ENCODE results near the gene PAQR5. TPM values are rescaled to one million over a fixed set of nuclear protein-coding genes. Genes with fewer than 3 reads are reported as not detected.

Gene PAQR5
- total RNA-seq, 1 donor from 2014 or later, result 0.63 TPM

- H3K4me1 ChIP-seq, result no peaks in the 10 kb centered on the region
- DNase-seq, result no peak
- no peaks in the 10 kb centered on the region for H3K27me3 ChIP-seq (ENCODE audit: low read depth)
- intact Hi-C loops (cut with micrococcal nuclease), result no loop called here
- no peak overlapping the region for H3K4me3 ChIP-seq
- no peaks in the 10 kb centered on the region for H3K9me3 ChIP-seq (replicated peaks)
- no peak overlapping the region for H3K27ac ChIP-seq (replicated peaks)
- TF ChIP-seq, protein P1, sequence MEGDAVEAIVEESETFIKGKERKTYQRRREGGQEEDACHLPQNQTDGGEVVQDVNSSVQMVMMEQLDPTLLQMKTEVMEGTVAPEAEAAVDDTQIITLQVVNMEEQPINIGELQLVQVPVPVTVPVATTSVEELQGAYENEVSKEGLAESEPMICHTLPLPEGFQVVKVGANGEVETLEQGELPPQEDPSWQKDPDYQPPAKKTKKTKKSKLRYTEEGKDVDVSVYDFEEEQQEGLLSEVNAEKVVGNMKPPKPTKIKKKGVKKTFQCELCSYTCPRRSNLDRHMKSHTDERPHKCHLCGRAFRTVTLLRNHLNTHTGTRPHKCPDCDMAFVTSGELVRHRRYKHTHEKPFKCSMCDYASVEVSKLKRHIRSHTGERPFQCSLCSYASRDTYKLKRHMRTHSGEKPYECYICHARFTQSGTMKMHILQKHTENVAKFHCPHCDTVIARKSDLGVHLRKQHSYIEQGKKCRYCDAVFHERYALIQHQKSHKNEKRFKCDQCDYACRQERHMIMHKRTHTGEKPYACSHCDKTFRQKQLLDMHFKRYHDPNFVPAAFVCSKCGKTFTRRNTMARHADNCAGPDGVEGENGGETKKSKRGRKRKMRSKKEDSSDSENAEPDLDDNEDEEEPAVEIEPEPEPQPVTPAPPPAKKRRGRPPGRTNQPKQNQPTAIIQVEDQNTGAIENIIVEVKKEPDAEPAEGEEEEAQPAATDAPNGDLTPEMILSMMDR (IDR thresholded peaks at IDR 0.05; ENCODE audit: borderline replicate concordance), result no peak
- no peaks in the 10 kb centered on the region for H3K36me3 ChIP-seq
Observed at GRCh38 chr15:69360642-69361041, 61.9 kb downstream of the PAQR5 start.

GRCh38 chr15:69367236-69367635 lies 68.5 kb downstream of the PAQR5 start:
- intact Hi-C loops (cut with micrococcal nuclease), result no loop called here
- Histone ChIP-seq H3K9me3 (replicated peaks) (no peaks in the 10 kb centered on the region), H3K27ac (replicated peaks) (no peak overlapping the region), H3K27me3 (ENCODE audit: low read depth) (no peaks in the 10 kb centered on the region), H3K4me3 (no peak overlapping the region), H3K36me3 (no peaks in the 10 kb centered on the region), H3K4me1 (no peaks in the 10 kb centered on the region)
- DNase-seq, result no peak
- TF ChIP-seq, protein P1 (IDR thresholded peaks at IDR 0.05; ENCODE audit: borderline replicate concordance), result no peak

DNA sequence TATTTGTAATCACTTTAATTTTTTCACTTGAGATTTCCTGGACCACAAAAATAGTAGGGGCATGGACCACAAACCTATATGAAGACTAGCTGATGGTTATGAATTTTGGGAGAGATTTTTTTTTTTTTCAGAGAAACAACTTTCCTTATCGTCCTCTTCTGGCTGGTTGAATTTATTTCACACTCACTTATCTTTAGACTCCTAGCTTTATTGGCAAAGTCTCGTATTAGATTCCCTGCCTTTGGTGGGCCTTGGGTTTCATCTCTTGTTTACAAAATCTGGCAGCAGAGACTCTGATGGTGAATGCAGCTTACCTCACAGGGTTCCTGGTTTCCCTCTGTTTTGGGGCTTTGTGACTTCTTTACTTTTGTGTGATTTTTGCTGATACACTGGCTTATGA lies 70.9 kb downstream of the PAQR5 start:
- TF ChIP-seq, protein P1 (IDR thresholded peaks at IDR 0.05; ENCODE audit: borderline replicate concordance), result no peak
- peaks cover 4% of the 10 kb centered on the region for H3K9me3 ChIP-seq (replicated peaks)
- no peaks in the 10 kb centered on the region for H3K27me3 ChIP-seq (ENCODE audit: low read depth)
- H3K4me1 ChIP-seq, result no peaks in the 10 kb centered on the region
- H3K4me3 ChIP-seq, result no peak overlapping the region
- intact Hi-C loops (cut with micrococcal nuclease), result no loop called here
- H3K36me3 ChIP-seq, result no peaks in the 10 kb centered on the region
- DNase-seq, result no peak
- no peak overlapping the region for H3K27ac ChIP-seq (replicated peaks)

GRCh38 chr15:69373406-69373805 lies 74.7 kb downstream of the PAQR5 start:
- Histone ChIP-seq H3K36me3 (no peaks in the 10 kb centered on the region), H3K4me1 (no peaks in the 10 kb centered on the region), H3K27me3 (ENCODE audit: low read depth) (no peaks in the 10 kb centered on the region), H3K9me3 (replicated peaks) (peaks cover 4% of the 10 kb centered on the region), H3K27ac (replicated peaks) (no peak overlapping the region), H3K4me3 (no peak overlapping the region)
- TF ChIP-seq, protein P1 (IDR thresholded peaks at IDR 0.05; ENCODE audit: borderline replicate concordance), result no peak
- intact Hi-C loops (cut with micrococcal nuclease), result no loop called here
- DNase-seq, result no peak

- intact Hi-C loops (cut with micrococcal nuclease), result no loop called here
- TF ChIP-seq, protein P1 (IDR thresholded peaks at IDR 0.05; ENCODE audit: borderline replicate concordance), result no peak
- no peaks in the 10 kb centered on the region for H3K4me1 ChIP-seq
- no peaks in the 10 kb centered on the region for H3K36me3 ChIP-seq
- H3K27me3 ChIP-seq (ENCODE audit: low read depth), result no peaks in the 10 kb centered on the region
- no peak for DNase-seq
- H3K4me3 ChIP-seq, result no peak overlapping the region
- H3K9me3 ChIP-seq (replicated peaks), result peaks cover 4% of the 10 kb centered on the region
- H3K27ac ChIP-seq (replicated peaks), result no peak overlapping the region
Observed at GRCh38 chr15:69375151-69375790, 76.6 kb downstream of the PAQR5 start.

Measured in left ventricle myocardium inferior (tissue), 1 donor.